ENCODE results near the gene THUMPD3.

THUMPD3 gene

GRCh38 chr3:9347887-9348286, 15.0 kb upstream of the THUMPD3 start:
- H2BK120ac ChIP-seq (ENCODE audit: low read depth, low read length), result no peak overlapping the region
- no peak overlapping the region for H4K91ac ChIP-seq (ENCODE audit: low read length)
- no peak overlapping the region for H2BK12ac ChIP-seq (ENCODE audit: low read length in 2 of 2)
- peak overlapping the region; percentile 60 for H3K9ac ChIP-seq (ENCODE audit: low read length)
- H3K14ac ChIP-seq (ENCODE audit: low read length in 2 of 2), result no peak overlapping the region
- H3K79me1 ChIP-seq (replicated peaks; ENCODE audit: low read length, poor library complexity, severe bottlenecking), result no peaks in the 10 kb centered on the region
- no peak overlapping the region for H2AFZ ChIP-seq (ENCODE audit: low read depth, low read length)
- no peak for DNase-seq
- peaks cover 8% of the 10 kb centered on the region for H3K4me1 ChIP-seq (ENCODE audit: control insufficient read depth, insufficient read depth, low read depth, low read length)
- no peak overlapping the region for H2BK5ac ChIP-seq (ENCODE audit: low read depth, low read length, poor library complexity, severe bottlenecking)
- no peak overlapping the region for H2BK15ac ChIP-seq (ENCODE audit: low read depth, poor library complexity, severe bottlenecking)
- no peak overlapping the region for H3K4me2 ChIP-seq (ENCODE audit: low read length, poor library complexity, severe bottlenecking)
- H3K18ac ChIP-seq (ENCODE audit: low read depth in 1 of 2, low read length in 2 of 2), result no peak overlapping the region
- 100% methylated on average over 1 of the region's 2 CpGs for WGBS
- no peak overlapping the region for H3K23ac ChIP-seq (ENCODE audit: low read length in 2 of 2)
- no peaks in the 10 kb centered on the region for H3K36me3 ChIP-seq (ENCODE audit: control insufficient read depth in 1 of 2, insufficient read depth in 2 of 2, low read depth in 1 of 2, low read length in 2 of 2)
- H3K9me3 ChIP-seq (ENCODE audit: control insufficient read depth, low read length), result no peaks in the 10 kb centered on the region
- H2AK5ac ChIP-seq (ENCODE audit: low read length, severe bottlenecking), result no peak overlapping the region
- no peak overlapping the region for H3K4ac ChIP-seq (ENCODE audit: low read depth in 1 of 2, low read length in 2 of 2)
- no peak overlapping the region for H3K27ac ChIP-seq (ENCODE audit: low read length, poor library complexity, severe bottlenecking)
- H3K27me3 ChIP-seq (ENCODE audit: control insufficient read depth in 1 of 2, insufficient read depth in 1 of 2, low read length in 2 of 2), result no peaks in the 10 kb centered on the region
- H3K4me3 ChIP-seq (ENCODE audit: insufficient read depth in 1 of 2, low read depth in 1 of 2, low read length in 2 of 2), result no peak overlapping the region
- H4K8ac ChIP-seq (ENCODE audit: low read length), result no peak overlapping the region

- peak overlapping the region in 1 of 2 experiments; percentile 87 for H2BK12ac ChIP-seq (ENCODE audit: low read length in 2 of 2)
- H3K9ac ChIP-seq (ENCODE audit: low read length), result peak overlapping the region; percentile 70
- peaks cover 1% of the 10 kb centered on the region for H3K79me1 ChIP-seq (replicated peaks; ENCODE audit: low read length, poor library complexity, severe bottlenecking)
- H3K18ac ChIP-seq (ENCODE audit: low read depth in 1 of 2, low read length in 2 of 2), result no peak overlapping the region
- H3K4ac ChIP-seq (ENCODE audit: low read depth in 1 of 2, low read length in 2 of 2), result no peak overlapping the region
- H3K4me1 ChIP-seq (ENCODE audit: control insufficient read depth, insufficient read depth, low read depth, low read length), result peaks cover 9% of the 10 kb centered on the region
- WGBS, result 10% methylated on average over 2 of the region's 2 CpGs
- no peak overlapping the region for H3K4me3 ChIP-seq (ENCODE audit: insufficient read depth in 1 of 2, low read depth in 1 of 2, low read length in 2 of 2)
- H3K27ac ChIP-seq (ENCODE audit: low read length, poor library complexity, severe bottlenecking), result peak overlapping the region; percentile 20
- H3K4me2 ChIP-seq (ENCODE audit: low read length, poor library complexity, severe bottlenecking), result no peak overlapping the region
- H2BK5ac ChIP-seq (ENCODE audit: low read depth, low read length, poor library complexity, severe bottlenecking), result no peak overlapping the region
- no peak overlapping the region for H2BK15ac ChIP-seq (ENCODE audit: low read depth, poor library complexity, severe bottlenecking)
- no peak overlapping the region for H3K14ac ChIP-seq (ENCODE audit: low read length in 2 of 2)
- H2AFZ ChIP-seq (ENCODE audit: low read depth, low read length), result no peak overlapping the region
- H4K8ac ChIP-seq (ENCODE audit: low read length), result peak overlapping the region; percentile 48
- DNase-seq, result peak; percentile 92
- H3K9me3 ChIP-seq (ENCODE audit: control insufficient read depth, low read length), result no peaks in the 10 kb centered on the region
- H2AK5ac ChIP-seq (ENCODE audit: low read length, severe bottlenecking), result no peak overlapping the region
- H4K91ac ChIP-seq (ENCODE audit: low read length), result peak overlapping the region; percentile 49
- no peaks in the 10 kb centered on the region for H3K27me3 ChIP-seq (ENCODE audit: control insufficient read depth in 1 of 2, insufficient read depth in 1 of 2, low read length in 2 of 2)
- no peaks in the 10 kb centered on the region for H3K36me3 ChIP-seq (ENCODE audit: control insufficient read depth in 1 of 2, insufficient read depth in 2 of 2, low read depth in 1 of 2, low read length in 2 of 2)
- no peak overlapping the region for H2BK120ac ChIP-seq (ENCODE audit: low read depth, low read length)
- no peak overlapping the region for H3K23ac ChIP-seq (ENCODE audit: low read length in 2 of 2)
Observed at GRCh38 chr3:9349321-9350117, 13.3 kb upstream of the THUMPD3 start.

DNA sequence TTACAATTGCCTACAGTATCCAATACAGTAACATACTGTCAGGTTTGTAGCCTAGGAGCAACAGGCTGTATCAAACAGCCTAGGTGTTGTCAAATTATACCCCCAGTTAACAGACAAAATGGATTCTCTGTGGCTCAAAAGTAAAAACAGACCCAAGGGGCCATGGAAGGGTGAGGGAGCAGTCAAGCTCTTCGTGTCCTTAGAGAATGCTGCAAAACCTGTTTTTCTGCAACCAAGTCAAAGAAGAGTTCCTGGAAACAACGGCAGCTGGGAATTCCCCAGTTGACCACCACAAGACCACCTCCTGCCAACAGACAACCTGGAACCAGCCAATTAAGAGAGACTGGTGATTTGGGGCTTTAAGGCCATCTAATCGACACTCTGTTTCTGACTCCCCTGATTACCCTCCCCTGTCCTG, 11.1 kb upstream of the THUMPD3 start:
- Histone ChIP-seq H3K9ac (ENCODE audit: low read length) (no peak overlapping the region), H3K79me1 (replicated peaks; ENCODE audit: low read length, poor library complexity, severe bottlenecking) (peaks cover 1% of the 10 kb centered on the region), H2BK5ac (ENCODE audit: low read depth, low read length, poor library complexity, severe bottlenecking) (no peak overlapping the region), H3K4ac (ENCODE audit: low read depth in 1 of 2, low read length in 2 of 2) (no peak overlapping the region), H3K14ac (ENCODE audit: low read length in 2 of 2) (no peak overlapping the region), H3K27ac (ENCODE audit: low read length, poor library complexity, severe bottlenecking) (no peak overlapping the region), H3K4me1 (ENCODE audit: control insufficient read depth, insufficient read depth, low read depth, low read length) (peaks cover 9% of the 10 kb centered on the region), H4K91ac (ENCODE audit: low read length) (no peak overlapping the region), H2BK15ac (ENCODE audit: low read depth, poor library complexity, severe bottlenecking) (no peak overlapping the region), H3K23ac (ENCODE audit: low read length in 2 of 2) (no peak overlapping the region), H2BK120ac (ENCODE audit: low read depth, low read length) (no peak overlapping the region), H2BK12ac (ENCODE audit: low read length in 2 of 2) (no peak overlapping the region), H3K18ac (ENCODE audit: low read depth in 1 of 2, low read length in 2 of 2) (no peak overlapping the region), H3K4me3 (ENCODE audit: insufficient read depth in 1 of 2, low read depth in 1 of 2, low read length in 2 of 2) (no peak overlapping the region), H4K8ac (ENCODE audit: low read length) (no peak overlapping the region), H3K9me3 (ENCODE audit: control insufficient read depth, low read length) (no peaks in the 10 kb centered on the region), H3K27me3 (ENCODE audit: control insufficient read depth in 1 of 2, insufficient read depth in 1 of 2, low read length in 2 of 2) (no peaks in the 10 kb centered on the region), H3K4me2 (ENCODE audit: low read length, poor library complexity, severe bottlenecking) (no peak overlapping the region), H3K36me3 (ENCODE audit: control insufficient read depth in 1 of 2, insufficient read depth in 2 of 2, low read depth in 1 of 2, low read length in 2 of 2) (no peaks in the 10 kb centered on the region), H2AFZ (ENCODE audit: low read depth, low read length) (no peak overlapping the region), H2AK5ac (ENCODE audit: low read length, severe bottlenecking) (no peak overlapping the region)
- 65% methylated on average over 3 of the region's 3 CpGs for WGBS
- DNase-seq, result no peak

DNA sequence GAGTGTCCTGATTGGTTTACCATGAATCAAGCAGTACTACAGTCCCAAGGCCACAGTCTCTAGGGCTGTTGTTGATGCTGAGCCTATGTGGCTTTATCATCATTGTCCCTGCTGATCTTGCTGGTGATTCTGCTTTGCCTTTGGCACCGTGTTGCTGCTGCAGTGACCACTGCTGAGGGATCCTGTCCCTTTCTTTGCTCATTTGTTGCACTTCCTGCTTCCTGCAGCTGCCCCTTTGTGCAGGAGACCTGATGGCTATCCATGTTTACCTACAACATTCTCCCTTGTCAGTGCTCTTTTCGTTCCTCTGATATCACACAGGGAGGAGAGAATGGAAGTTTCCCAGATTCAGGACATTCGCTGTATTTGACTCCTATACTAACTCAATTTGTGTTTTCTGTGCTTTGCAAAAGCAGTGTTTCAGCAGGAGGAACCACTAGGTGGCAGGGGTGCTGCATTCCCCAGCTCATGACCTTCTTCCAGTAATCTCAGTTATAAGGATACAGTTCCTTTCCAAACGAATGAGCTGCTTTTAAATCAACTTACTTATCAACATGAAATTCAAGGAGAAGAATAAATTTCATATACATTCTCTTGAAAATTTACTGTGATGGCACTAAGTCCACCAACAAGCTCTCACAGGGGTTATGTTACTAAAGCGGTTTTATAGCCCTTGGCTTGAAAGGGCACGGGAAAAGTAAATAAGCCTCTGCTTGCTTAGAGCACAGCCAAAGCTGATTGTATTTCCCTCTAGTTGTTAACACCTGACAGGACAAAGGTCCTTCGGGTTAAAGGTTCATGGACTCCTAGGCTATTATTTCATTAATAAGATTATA, 9.7 kb upstream of the THUMPD3 start:
- DNase-seq, result peak; percentile 77
- H3K36me3 ChIP-seq (ENCODE audit: control insufficient read depth in 1 of 2, insufficient read depth in 2 of 2, low read depth in 1 of 2, low read length in 2 of 2), result no peaks in the 10 kb centered on the region
- no peak overlapping the region for H2BK120ac ChIP-seq (ENCODE audit: low read depth, low read length)
- no peak overlapping the region for H2AK5ac ChIP-seq (ENCODE audit: low read length, severe bottlenecking)
- H4K8ac ChIP-seq (ENCODE audit: low read length), result peak overlapping the region; percentile 98
- peaks cover 1% of the 10 kb centered on the region for H3K79me1 ChIP-seq (replicated peaks; ENCODE audit: low read length, poor library complexity, severe bottlenecking)
- H3K9me3 ChIP-seq (ENCODE audit: control insufficient read depth, low read length), result no peaks in the 10 kb centered on the region
- H4K91ac ChIP-seq (ENCODE audit: low read length), result peak overlapping the region; percentile 57
- H3K14ac ChIP-seq (ENCODE audit: low read length in 2 of 2), result peak overlapping the region in 1 of 2 experiments; percentile 44
- peak overlapping the region; percentile 44 to 91 for H2BK12ac ChIP-seq (ENCODE audit: low read length in 2 of 2)
- no peak overlapping the region for H3K4me2 ChIP-seq (ENCODE audit: low read length, poor library complexity, severe bottlenecking)
- no peak overlapping the region for H3K23ac ChIP-seq (ENCODE audit: low read length in 2 of 2)
- no peak overlapping the region for H2BK5ac ChIP-seq (ENCODE audit: low read depth, low read length, poor library complexity, severe bottlenecking)
- H2BK15ac ChIP-seq (ENCODE audit: low read depth, poor library complexity, severe bottlenecking), result no peak overlapping the region
- no peak overlapping the region for H3K4me3 ChIP-seq (ENCODE audit: insufficient read depth in 1 of 2, low read depth in 1 of 2, low read length in 2 of 2)
- WGBS, result 39% methylated on average over 3 of the region's 7 CpGs
- H3K27ac ChIP-seq (ENCODE audit: low read length, poor library complexity, severe bottlenecking), result no peak overlapping the region
- peak overlapping the region; percentile 55 for H3K9ac ChIP-seq (ENCODE audit: low read length)
- H3K4ac ChIP-seq (ENCODE audit: low read depth in 1 of 2, low read length in 2 of 2), result peak overlapping the region; percentile 57 to 66
- H3K27me3 ChIP-seq (ENCODE audit: control insufficient read depth in 1 of 2, insufficient read depth in 1 of 2, low read length in 2 of 2), result no peaks in the 10 kb centered on the region
- peak overlapping the region; percentile 25 to 61 for H3K18ac ChIP-seq (ENCODE audit: low read depth in 1 of 2, low read length in 2 of 2)
- peaks cover 9% of the 10 kb centered on the region for H3K4me1 ChIP-seq (ENCODE audit: control insufficient read depth, insufficient read depth, low read depth, low read length)
- peak overlapping the region; percentile 79 for H2AFZ ChIP-seq (ENCODE audit: low read depth, low read length)

Data from mesenchymal stem cell (in vitro differentiated cells and primary cell).